Measurements from ENCODE around the gene FBXW4.

DNA sequence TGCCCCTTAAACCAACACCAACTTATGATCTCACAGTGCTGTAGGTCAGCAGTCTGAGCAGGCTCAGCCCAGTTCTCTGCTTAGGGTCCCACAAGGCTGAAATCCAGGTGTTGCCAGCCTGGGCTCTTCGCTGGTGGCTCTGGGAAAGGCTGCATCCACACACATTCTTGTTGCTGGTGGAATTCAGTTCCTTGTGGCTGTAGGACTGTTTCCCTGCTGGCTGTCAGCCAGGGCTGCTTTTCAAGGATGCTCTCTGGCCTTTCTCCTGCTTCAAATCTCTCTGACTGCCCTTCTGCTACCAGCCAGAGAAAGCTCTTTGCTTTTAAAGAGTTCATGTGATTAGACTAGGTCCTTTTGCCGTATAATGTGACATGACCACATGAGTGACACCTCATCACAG is 122.2 kb downstream of the FBXW4 start:
- TF ChIP-seq, protein P1, sequence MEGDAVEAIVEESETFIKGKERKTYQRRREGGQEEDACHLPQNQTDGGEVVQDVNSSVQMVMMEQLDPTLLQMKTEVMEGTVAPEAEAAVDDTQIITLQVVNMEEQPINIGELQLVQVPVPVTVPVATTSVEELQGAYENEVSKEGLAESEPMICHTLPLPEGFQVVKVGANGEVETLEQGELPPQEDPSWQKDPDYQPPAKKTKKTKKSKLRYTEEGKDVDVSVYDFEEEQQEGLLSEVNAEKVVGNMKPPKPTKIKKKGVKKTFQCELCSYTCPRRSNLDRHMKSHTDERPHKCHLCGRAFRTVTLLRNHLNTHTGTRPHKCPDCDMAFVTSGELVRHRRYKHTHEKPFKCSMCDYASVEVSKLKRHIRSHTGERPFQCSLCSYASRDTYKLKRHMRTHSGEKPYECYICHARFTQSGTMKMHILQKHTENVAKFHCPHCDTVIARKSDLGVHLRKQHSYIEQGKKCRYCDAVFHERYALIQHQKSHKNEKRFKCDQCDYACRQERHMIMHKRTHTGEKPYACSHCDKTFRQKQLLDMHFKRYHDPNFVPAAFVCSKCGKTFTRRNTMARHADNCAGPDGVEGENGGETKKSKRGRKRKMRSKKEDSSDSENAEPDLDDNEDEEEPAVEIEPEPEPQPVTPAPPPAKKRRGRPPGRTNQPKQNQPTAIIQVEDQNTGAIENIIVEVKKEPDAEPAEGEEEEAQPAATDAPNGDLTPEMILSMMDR (IDR thresholded peaks at IDR 0.05; ENCODE audit: insufficient read depth, low read depth, low read length): no peak
- TF ChIP-seq EZH2 (IDR thresholded peaks at IDR 0.05; ENCODE audit: insufficient read depth, low read length): no peak

Measured in astrocyte (in vitro differentiated cells and primary cell).